SK-N-SH (cell line): ENCODE measurements around the gene NRG3. TPM values are rescaled to one million over a fixed set of nuclear protein-coding genes. Genes with fewer than 3 reads are reported as not detected.

Experiments used
- CTCF ChIA-PET: fragments of 300-600, 350-600 bp; formaldehyde crosslinking; extraction: SDS; loops from one replicate; lab custom pipeline; 2021; lab: Yijun Ruan, JAX
- POLR2A ChIA-PET: fragments of 350-600 bp; sonication (Branson Sonifier 250); formaldehyde crosslinking; extraction: SDS; loops from one replicate; lab custom pipeline; 2020; ENCODE audit warnings: antibody characterized with exemption, inconsistent platforms; lab: Yijun Ruan, JAX
- DNase-seq: peaks from one replicate; pipeline ENCODE4 v3.0.0; 2012
- H2AFZ ChIP-seq: fragments of 200-600 bp; sonication (generic); 2 replicates; pipeline ENCODE4 v1.8.1; 2016; ENCODE audit warnings: antibody characterized with exemption, mild to moderate bottlenecking, low read depth
- H3F3A ChIP-seq: fragments of 200-600 bp; sonication (generic); replicated peaks from 2 replicates; pipeline ENCODE3; 2016; ENCODE audit warnings: antibody characterized with exemption, mild to moderate bottlenecking; ENCODE audit not compliant: insufficient read depth
- H3K27ac ChIP-seq, 2 experiments: fragments of 200-500 bp in 1 of 2; fragments of 200-600 bp in 1 of 2; sonication (Bioruptor generic) in 1 of 2; sonication (generic), shearing (Covaris generic) in 1 of 2; 2 replicates each; pipeline versions ENCODE4 v1.5.1 to v1.6.1; 2014 to 2016; ENCODE audit warnings: low read depth in 2 of 2, inconsistent platforms in 1 of 2, low read length in 1 of 2, mild to moderate bottlenecking in 1 of 2, mixed read lengths in 1 of 2
- H3K27me3 ChIP-seq: fragments of 200-600 bp; sonication (generic), shearing (Covaris generic); 2 replicates; pipeline ENCODE4 v1.6.1; 2016; ENCODE audit warnings: mixed run types; ENCODE audit not compliant: insufficient read depth
- H3K36me3 ChIP-seq, 2 experiments: fragments of 200-500 bp in 1 of 2; fragments of 200-600 bp in 1 of 2; sonication (Bioruptor generic) in 1 of 2; sonication (generic) in 1 of 2; replicated peaks in 1 of 2; 2 replicates each; pipeline versions ENCODE3 to v1.5.1; 2014 to 2016; ENCODE audit warnings: low read length in 1 of 2, mild to moderate bottlenecking in 1 of 2; ENCODE audit not compliant: insufficient read depth in 2 of 2, control insufficient read depth in 1 of 2
- H3K4me1 ChIP-seq, 2 experiments: fragments of 200-500 bp in 1 of 2; fragments of 200-600 bp in 1 of 2; sonication (Bioruptor generic) in 1 of 2; sonication (generic), shearing (Covaris generic) in 1 of 2; 2 replicates each; pipeline versions ENCODE4 v1.5.1 to v1.6.1; 2014 to 2016; ENCODE audit warnings: low read depth in 1 of 2, low read length in 1 of 2, mixed run types in 1 of 2; ENCODE audit not compliant: insufficient read depth in 2 of 2, control insufficient read depth in 1 of 2
- H3K4me2 ChIP-seq: fragments of 200-600 bp; sonication (generic), shearing (Covaris generic); 2 replicates; pipeline ENCODE4 v1.6.1; 2017; ENCODE audit warnings: mixed run types
- H3K4me3 ChIP-seq, 2 experiments: fragments of 200-500 bp in 1 of 2; fragments of 200-600 bp in 1 of 2; sonication (Bioruptor generic) in 1 of 2; sonication (generic), shearing (Covaris generic) in 1 of 2; 2 replicates each; pipeline versions ENCODE4 v1.5.1 to v1.8.1; 2014 to 2016; ENCODE audit warnings: low read depth in 2 of 2, inconsistent platforms in 1 of 2, low read length in 1 of 2, mild to moderate bottlenecking in 1 of 2, mixed read lengths in 1 of 2, moderate library complexity in 1 of 2
- H3K79me2 ChIP-seq: fragments of 200-600 bp; sonication (generic); 2 replicates; pipeline ENCODE4 v1.8.1; 2017; ENCODE audit warnings: mild to moderate bottlenecking; ENCODE audit not compliant: insufficient read depth
- H3K9ac ChIP-seq: fragments of 200-600 bp; sonication (generic); 2 replicates; pipeline ENCODE4 v1.6.1; 2017; ENCODE audit warnings: mixed run types
- H3K9me2 ChIP-seq: fragments of 200-600 bp; sonication (generic); 2 replicates; pipeline ENCODE4 v1.6.1; 2017; ENCODE audit warnings: mixed run types
- H3K9me3 ChIP-seq: fragments of 200-600 bp; sonication (generic); 2 replicates; pipeline ENCODE4 v1.6.1; 2017; ENCODE audit warnings: mixed run types, mild to moderate bottlenecking, moderate library complexity
- H4K20me1 ChIP-seq: fragments of 200-600 bp; sonication (generic); 2 replicates; pipeline ENCODE4 v1.6.1; 2017; ENCODE audit warnings: mild to moderate bottlenecking, mixed run types; ENCODE audit not compliant: insufficient read depth
- EP300 ChIP-seq, 2 experiments: IDR thresholded peaks; 2 replicates each; pipeline versions ENCODE4 v1.4.0 to v1.6.1; 2012; ENCODE audit warnings: borderline replicate concordance in 1 of 2, low read depth in 1 of 2, low read length in 1 of 2
- FOXJ3 ChIP-seq: sonication (generic); formaldehyde crosslinking; IDR thresholded peaks from 2 replicates; pipeline ENCODE4 v1.5.1; 2020; ENCODE audit warnings: mild to moderate bottlenecking, missing genetic modification reagents
- GATA2 ChIP-seq: sonication (generic); formaldehyde crosslinking; IDR thresholded peaks from 2 replicates; pipeline ENCODE4 v1.5.0; 2020; ENCODE audit warnings: mild to moderate bottlenecking, missing genetic modification reagents
- JUND ChIP-seq: IDR thresholded peaks from 2 replicates; pipeline ENCODE4 v1.4.0; 2012
- MEF2A ChIP-seq: IDR thresholded peaks from 2 replicates; pipeline ENCODE4 v1.4.0; 2012; ENCODE audit warnings: low read depth, borderline replicate concordance
- MXI1 ChIP-seq: IDR thresholded peaks from 2 replicates; pipeline ENCODE4 v1.6.1; 2012; ENCODE audit warnings: mild to moderate bottlenecking, low read depth, low read length, improper control_type of control experiment
- NFIC ChIP-seq: IDR thresholded peaks from 2 replicates; pipeline ENCODE4 v1.4.0; 2012; ENCODE audit warnings: borderline replicate concordance
- TAF1 ChIP-seq: IDR thresholded peaks from 2 replicates; pipeline ENCODE4 v1.6.1; 2012; ENCODE audit warnings: low read depth, mild to moderate bottlenecking, low read length, moderate library complexity, borderline replicate concordance
- TCF12 ChIP-seq: IDR thresholded peaks from 2 replicates; pipeline ENCODE4 v1.4.0; 2012
- YY1 ChIP-seq: IDR thresholded peaks from 2 replicates; pipeline ENCODE4 v1.4.0; 2012; ENCODE audit warnings: low read depth, mild to moderate bottlenecking
- WGBS: methylation state at CpG from one replicate; pipeline ENCODE4 v1.1.6; 2017; ENCODE audit warnings: low lambda C conversion rate; 5-methylcytosine and 5-hydroxymethylcytosine counted together
- polyA plus RNA-seq, 3 experiments: library from polyadenylated mRNA; depleted of rRNA; stranded (reverse); fragments of >200 nt; gene quantifications; 2 replicates each; pipeline ENCODE4 v1.2.3, GENCODE V29; 2012
- TF ChIP-seq, protein P1 (sequence below): IDR thresholded peaks from 2 replicates; pipeline ENCODE4; 2012
- TF ChIP-seq, protein P2 (sequence below): fragments of 200-600 bp; sonication (generic); IDR thresholded peaks from 2 replicates; pipeline ENCODE4 v1.6.1; 2017; ENCODE audit warnings: antibody characterized with exemption, mild to moderate bottlenecking, moderate library complexity
- TF ChIP-seq, protein P3 (sequence below): IDR thresholded peaks from 2 replicates; pipeline ENCODE4 v1.4.0; 2012; ENCODE audit warnings: low read depth, borderline replicate concordance

Gene NRG3
- polyA plus RNA-seq, 1 of the 3 experiments (the other 2 are of a cell fraction): 0.03 TPM

DNA sequence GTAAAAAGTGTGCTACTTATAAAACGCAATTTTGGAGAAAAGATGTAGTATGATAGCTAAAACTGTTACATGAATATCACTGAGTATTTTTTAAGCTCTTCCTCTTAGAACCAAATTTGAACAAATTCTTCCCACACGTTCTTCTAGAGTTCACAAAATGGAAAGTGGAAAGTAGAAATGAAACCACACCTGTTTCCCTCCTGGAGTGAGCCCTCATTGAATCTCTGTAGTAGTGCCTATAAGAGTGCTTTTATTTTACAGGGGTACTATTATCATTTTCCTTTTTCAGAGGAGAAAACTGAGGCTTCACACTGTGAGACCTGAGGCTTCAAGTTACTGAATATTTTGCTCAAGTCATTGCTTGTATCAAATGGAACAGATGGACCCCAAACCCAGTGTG is 393.0 kb downstream of the NRG3 start:
- Histone ChIP-seq H3K27me3 (no peaks in the 10 kb centered on the region), H3K4me3 (no peak overlapping the region), H3K27ac (no peak overlapping the region), H3K4me2 (no peak overlapping the region), H3K4me1 (no peaks in the 10 kb centered on the region; a peak in 1 of 4 replicates), H3K9me3 (no peaks in the 10 kb centered on the region), H3K79me2 (no peaks in the 10 kb centered on the region), H4K20me1 (no peaks in the 10 kb centered on the region), H3K9ac (no peak overlapping the region), H3F3A (no peaks in the 10 kb centered on the region), H2AFZ (no peak overlapping the region), H3K9me2 (no peaks in the 10 kb centered on the region), H3K36me3 (no peaks in the 10 kb centered on the region)
- DNase-seq: no peak
- POLR2A ChIA-PET: no interaction called here
- CTCF ChIA-PET: no interaction called here
- TF ChIP-seq MXI1 (no peak), YY1 (no peak), JUND (no peak), TAF1 (no peak), FOXJ3 (CRISPR knock-in tag) (no peak), NFIC (no peak)
- 40% methylated on average over 2 of the region's 2 CpGs for WGBS

DNA sequence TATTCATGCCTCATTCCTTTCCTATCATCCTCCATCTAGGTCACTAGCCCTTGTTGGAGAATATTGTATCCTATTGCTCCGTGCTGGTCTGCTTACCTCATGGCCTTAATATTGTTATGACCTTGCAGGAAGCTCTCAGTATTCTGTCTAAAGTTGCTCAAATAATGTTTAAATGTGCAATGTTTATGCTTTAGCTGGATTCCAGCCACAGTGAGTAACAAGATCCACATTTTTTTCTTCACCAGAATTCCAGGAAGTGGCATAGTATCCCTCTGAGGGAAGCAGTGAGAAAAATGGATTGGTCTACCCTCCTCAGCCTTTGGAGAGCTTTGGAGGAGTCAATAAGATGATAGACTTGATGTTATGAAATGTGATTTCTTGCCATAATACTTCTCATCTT is 402.6 kb downstream of the NRG3 start:
- CTCF ChIA-PET: no interaction called here
- Histone ChIP-seq H3K27ac (no peak overlapping the region), H3F3A (no peaks in the 10 kb centered on the region), H3K4me3 (no peak overlapping the region), H3K9ac (no peak overlapping the region), H3K4me1 (no peaks in the 10 kb centered on the region), H3K36me3 (no peaks in the 10 kb centered on the region), H3K9me2 (no peaks in the 10 kb centered on the region), H3K27me3 (no peaks in the 10 kb centered on the region), H3K79me2 (no peaks in the 10 kb centered on the region), H3K4me2 (no peak overlapping the region), H3K9me3 (no peaks in the 10 kb centered on the region), H4K20me1 (no peaks in the 10 kb centered on the region), H2AFZ (no peak overlapping the region)
- no peak for TF ChIP-seq FOXJ3 (CRISPR knock-in tag)
- TF ChIP-seq TCF12: no peak
- 32% methylated on average over 1 of the region's 1 CpG for WGBS
- no peak for DNase-seq
- POLR2A ChIA-PET: no interaction called here

DNA sequence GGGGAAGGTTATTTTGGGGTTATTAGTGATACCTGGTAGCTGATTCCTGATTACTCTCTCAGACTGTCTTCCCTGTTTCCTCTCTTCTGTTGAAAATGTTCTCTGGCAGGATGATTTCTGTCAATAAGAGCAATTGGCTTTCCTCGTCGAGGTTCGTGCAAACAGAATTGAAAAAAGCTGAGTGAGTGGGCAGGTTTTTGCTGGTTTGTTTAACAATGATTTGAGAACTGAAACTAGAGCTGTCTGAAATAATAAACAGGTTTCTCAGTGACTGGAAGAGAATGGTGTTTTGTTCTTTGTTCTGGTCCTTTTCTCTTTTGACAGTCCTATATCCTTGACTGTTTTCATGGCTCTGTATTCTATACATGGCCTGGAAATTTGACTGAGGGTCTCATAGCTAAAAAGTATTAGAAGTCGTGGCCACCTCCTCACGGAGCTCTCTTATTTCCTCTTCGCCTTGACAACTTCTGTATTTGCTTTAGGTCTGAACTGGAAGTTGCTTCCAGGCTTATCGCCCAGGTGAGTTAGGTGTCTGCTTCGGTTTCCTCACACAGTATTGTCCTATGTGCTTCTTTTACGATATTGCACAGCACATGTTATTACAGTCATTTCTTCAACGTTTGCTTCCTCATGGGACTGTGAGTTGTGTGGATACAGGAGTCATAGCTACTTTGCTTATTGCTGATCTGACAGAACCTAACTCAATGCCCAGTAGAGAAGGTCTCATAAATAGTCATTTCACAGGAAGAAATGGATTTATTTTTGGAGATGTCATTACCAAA is 403.6 kb downstream of the NRG3 start:
- WGBS: 54% methylated on average over 10 of the region's 10 CpGs
- no peaks in the 10 kb centered on the region for H3K9me2 ChIP-seq
- no peak overlapping the region; the same call in 1 of the 2 replicates for H2AFZ ChIP-seq
- no peaks in the 10 kb centered on the region for H3F3A ChIP-seq
- CTCF ChIA-PET: no interaction called here
- no peak overlapping the region for H3K9ac ChIP-seq
- no peaks in the 10 kb centered on the region for H3K4me1 ChIP-seq
- H3K4me3 ChIP-seq: no peak overlapping the region
- no peaks in the 10 kb centered on the region for H3K36me3 ChIP-seq
- POLR2A ChIA-PET: no interaction called here
- no peaks in the 10 kb centered on the region for H3K9me3 ChIP-seq
- no peaks in the 10 kb centered on the region for H3K27me3 ChIP-seq
- no peaks in the 10 kb centered on the region for H4K20me1 ChIP-seq
- no peak overlapping the region for H3K4me2 ChIP-seq
- H3K27ac ChIP-seq: no peak overlapping the region
- no peaks in the 10 kb centered on the region for H3K79me2 ChIP-seq
- TF ChIP-seq NFIC (no peak), TAF1 (no peak), EP300 (IDR thresholded peaks at IDR 0.05; ENCODE audit: borderline replicate concordance in 1 of 2, low read depth in 1 of 2, low read length in 1 of 2) (no peak), GATA2 (no peak), MXI1 (no peak), YY1 (no peak), MEF2A (no peak)
- TF ChIP-seq, protein P1, sequence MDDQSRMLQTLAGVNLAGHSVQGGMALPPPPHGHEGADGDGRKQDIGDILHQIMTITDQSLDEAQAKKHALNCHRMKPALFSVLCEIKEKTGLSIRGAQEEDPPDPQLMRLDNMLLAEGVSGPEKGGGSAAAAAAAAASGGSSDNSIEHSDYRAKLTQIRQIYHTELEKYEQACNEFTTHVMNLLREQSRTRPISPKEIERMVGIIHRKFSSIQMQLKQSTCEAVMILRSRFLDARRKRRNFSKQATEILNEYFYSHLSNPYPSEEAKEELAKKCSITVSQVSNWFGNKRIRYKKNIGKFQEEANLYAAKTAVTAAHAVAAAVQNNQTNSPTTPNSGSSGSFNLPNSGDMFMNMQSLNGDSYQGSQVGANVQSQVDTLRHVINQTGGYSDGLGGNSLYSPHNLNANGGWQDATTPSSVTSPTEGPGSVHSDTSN: no peak
- TF ChIP-seq, protein P2, sequence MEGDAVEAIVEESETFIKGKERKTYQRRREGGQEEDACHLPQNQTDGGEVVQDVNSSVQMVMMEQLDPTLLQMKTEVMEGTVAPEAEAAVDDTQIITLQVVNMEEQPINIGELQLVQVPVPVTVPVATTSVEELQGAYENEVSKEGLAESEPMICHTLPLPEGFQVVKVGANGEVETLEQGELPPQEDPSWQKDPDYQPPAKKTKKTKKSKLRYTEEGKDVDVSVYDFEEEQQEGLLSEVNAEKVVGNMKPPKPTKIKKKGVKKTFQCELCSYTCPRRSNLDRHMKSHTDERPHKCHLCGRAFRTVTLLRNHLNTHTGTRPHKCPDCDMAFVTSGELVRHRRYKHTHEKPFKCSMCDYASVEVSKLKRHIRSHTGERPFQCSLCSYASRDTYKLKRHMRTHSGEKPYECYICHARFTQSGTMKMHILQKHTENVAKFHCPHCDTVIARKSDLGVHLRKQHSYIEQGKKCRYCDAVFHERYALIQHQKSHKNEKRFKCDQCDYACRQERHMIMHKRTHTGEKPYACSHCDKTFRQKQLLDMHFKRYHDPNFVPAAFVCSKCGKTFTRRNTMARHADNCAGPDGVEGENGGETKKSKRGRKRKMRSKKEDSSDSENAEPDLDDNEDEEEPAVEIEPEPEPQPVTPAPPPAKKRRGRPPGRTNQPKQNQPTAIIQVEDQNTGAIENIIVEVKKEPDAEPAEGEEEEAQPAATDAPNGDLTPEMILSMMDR: no peak
- TF ChIP-seq, protein P3, sequence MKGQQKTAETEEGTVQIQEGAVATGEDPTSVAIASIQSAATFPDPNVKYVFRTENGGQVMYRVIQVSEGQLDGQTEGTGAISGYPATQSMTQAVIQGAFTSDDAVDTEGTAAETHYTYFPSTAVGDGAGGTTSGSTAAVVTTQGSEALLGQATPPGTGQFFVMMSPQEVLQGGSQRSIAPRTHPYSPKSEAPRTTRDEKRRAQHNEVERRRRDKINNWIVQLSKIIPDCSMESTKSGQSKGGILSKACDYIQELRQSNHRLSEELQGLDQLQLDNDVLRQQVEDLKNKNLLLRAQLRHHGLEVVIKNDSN: no peak
- DNase-seq: no peak
